ENCODE results near the gene FDX1. TPM values are rescaled to one million over a fixed set of nuclear protein-coding genes. Genes with fewer than 3 reads are reported as not detected.

Gene FDX1
- total and polyA plus RNA-seq, 2 of the 13 experiments (the other 11 are each of a cell fraction or from before 2014, with no cell fraction given), result 4.5 to 13.1 TPM

DNA sequence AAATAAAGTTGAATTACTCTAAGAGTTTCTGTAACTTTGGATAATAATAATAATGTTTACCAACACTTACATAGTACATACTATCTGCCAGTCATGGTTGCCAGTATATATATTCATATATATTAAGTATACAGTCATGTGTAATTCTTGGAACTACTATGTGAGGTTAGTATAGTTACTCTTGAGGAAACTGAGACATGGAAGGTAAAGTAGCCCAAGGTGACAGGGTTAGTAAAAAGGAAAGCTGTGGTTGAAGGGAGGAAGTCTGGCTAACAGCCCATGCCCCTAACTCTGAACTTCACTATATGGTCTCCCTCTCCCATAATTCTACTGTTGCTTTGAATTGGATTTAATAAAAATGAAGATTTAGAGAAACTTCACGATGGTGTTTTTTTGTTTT is 24.9 kb downstream of the FDX1 start (continued):
- TF ChIP-seq, protein P1, sequence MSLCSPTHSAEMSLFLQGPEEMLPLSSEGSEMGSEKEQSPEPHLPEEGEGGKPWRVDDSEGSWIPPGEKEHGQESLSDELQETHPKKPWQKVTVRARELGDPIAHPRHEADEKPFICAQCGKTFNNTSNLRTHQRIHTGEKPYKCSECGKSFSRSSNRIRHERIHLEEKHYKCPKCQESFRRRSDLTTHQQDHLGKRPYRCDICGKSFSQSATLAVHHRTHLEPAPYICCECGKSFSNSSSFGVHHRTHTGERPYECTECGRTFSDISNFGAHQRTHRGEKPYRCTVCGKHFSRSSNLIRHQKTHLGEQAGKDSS (CRISPR knock-in tag; IDR thresholded peaks at IDR 0.05; ENCODE audit: borderline replicate concordance, low read depth), result no peak
- TF ChIP-seq, protein P2, sequence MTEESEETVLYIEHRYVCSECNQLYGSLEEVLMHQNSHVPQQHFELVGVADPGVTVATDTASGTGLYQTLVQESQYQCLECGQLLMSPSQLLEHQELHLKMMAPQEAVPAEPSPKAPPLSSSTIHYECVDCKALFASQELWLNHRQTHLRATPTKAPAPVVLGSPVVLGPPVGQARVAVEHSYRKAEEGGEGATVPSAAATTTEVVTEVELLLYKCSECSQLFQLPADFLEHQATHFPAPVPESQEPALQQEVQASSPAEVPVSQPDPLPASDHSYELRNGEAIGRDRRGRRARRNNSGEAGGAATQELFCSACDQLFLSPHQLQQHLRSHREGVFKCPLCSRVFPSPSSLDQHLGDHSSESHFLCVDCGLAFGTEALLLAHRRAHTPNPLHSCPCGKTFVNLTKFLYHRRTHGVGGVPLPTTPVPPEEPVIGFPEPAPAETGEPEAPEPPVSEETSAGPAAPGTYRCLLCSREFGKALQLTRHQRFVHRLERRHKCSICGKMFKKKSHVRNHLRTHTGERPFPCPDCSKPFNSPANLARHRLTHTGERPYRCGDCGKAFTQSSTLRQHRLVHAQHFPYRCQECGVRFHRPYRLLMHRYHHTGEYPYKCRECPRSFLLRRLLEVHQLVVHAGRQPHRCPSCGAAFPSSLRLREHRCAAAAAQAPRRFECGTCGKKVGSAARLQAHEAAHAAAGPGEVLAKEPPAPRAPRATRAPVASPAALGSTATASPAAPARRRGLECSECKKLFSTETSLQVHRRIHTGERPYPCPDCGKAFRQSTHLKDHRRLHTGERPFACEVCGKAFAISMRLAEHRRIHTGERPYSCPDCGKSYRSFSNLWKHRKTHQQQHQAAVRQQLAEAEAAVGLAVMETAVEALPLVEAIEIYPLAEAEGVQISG (CRISPR knock-in tag; IDR thresholded peaks at IDR 0.05), result no peak
- TF ChIP-seq JUNB (CRISPR knock-in tag; IDR thresholded peaks at IDR 0.05; ENCODE audit: borderline replicate concordance) (no peak), ZMAT3 (CRISPR knock-in tag; conservative IDR thresholded peaks at IDR 0.05) (no peak), ZNF781 (CRISPR knock-in tag; IDR thresholded peaks at IDR 0.05; ENCODE audit: borderline replicate concordance, not compliant biosample characterization) (no peak), ZNF710 (CRISPR knock-in tag; IDR thresholded peaks at IDR 0.05; ENCODE audit: borderline replicate concordance) (no peak)

DNA sequence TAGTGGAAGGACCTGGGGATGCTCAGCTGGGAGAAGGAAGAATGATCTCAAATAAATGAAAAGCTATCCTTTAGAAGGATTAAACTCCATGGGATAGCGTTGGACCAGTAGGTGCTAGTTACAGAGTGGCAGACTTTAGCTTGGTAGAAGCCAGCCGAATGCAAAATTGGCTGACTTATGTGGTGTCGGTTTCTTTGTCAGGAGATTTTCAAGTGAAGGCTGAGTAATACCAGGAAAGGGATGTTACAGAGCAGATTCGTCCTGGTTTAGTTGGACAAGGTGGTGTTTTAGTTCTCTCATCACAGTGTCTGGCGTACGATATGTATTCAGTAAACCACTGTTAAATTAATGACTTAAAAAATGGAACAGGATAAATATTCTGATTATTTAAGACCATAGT is 26.0 kb downstream of the FDX1 start:
- no TSS peak for BruUV-seq (replicated peaks)
- Histone ChIP-seq H3K27me3 (ENCODE audit: control insufficient read depth in 1 of 2, insufficient read depth in 2 of 2, low read length in 2 of 2) (no peaks in the 10 kb centered on the region), H4K20me1 (ENCODE audit: insufficient read depth, low read length) (no peaks in the 10 kb centered on the region), H3K4me3 (replicated peaks in 1 of 3; ENCODE audit: insufficient read depth in 1 of 3, low read depth in 2 of 3, low read length in 3 of 3) (no peak overlapping the region), H3K27ac (ENCODE audit: extremely low read length, insufficient read depth, low read length) (no peak overlapping the region), H3K9ac (ENCODE audit: insufficient read depth, low read depth, low read length) (no peak overlapping the region), H3K4me1 (ENCODE audit: insufficient read depth, low read length) (no peaks in the 10 kb centered on the region), H3K36me3 (replicated peaks in 1 of 2; ENCODE audit: control insufficient read depth in 1 of 2, insufficient read depth in 2 of 2, low read length in 2 of 2) (peaks cover 0 to 10% of the 10 kb centered on the region in 2 experiments; a peak in 2 of 5 replicates), H3K79me2 (ENCODE audit: insufficient read depth, low read length) (no peaks in the 10 kb centered on the region), H3K9me3 (ENCODE audit: low read length) (no peaks in the 10 kb centered on the region), H3K4me2 (ENCODE audit: low read depth, low read length) (no peak overlapping the region), H2AFZ (ENCODE audit: low read length) (no peak overlapping the region)
- DNase-seq (ENCODE audit: low spot score) (no peak), ATAC-seq (no peak), FAIRE-seq (no peak)
- ChIA-PET CTCF (ENCODE audit: low intra/inter-chr PET ratio, low total read pairs) (no interaction called here), POLR2A (no interaction called here)
- intact Hi-C loops (cut with micrococcal nuclease; ENCODE audit: unreplicated experiment), result no loop called here
- in situ Hi-C loops (cut with HindIII; ENCODE audit: extremely low pct_ligation_motif_present, low pct_unique_long_range_greater_than_20kb), result no loop called here
- 95% methylated on average over 6 of the region's 6 CpGs for WGBS (ENCODE audit: low lambda C conversion rate)
- TF ChIP-seq NFE2 (CRISPR knock-in tag; IDR thresholded peaks at IDR 0.05) (no peak), ISL2 (CRISPR knock-in tag; IDR thresholded peaks at IDR 0.05) (no peak), PRDM15 (CRISPR knock-in tag; IDR thresholded peaks at IDR 0.05) (no peak), ZSCAN30 (CRISPR knock-in tag; IDR thresholded peaks at IDR 0.05) (no peak), RELA (CRISPR knock-in tag; IDR thresholded peaks at IDR 0.05) (no peak)
- TF ChIP-seq, protein P3, sequence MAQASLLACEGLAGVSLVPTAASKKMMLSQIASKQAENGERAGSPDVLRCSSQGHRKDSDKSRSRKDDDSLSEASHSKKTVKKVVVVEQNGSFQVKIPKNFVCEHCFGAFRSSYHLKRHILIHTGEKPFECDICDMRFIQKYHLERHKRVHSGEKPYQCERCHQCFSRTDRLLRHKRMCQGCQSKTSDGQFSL (CRISPR knock-in tag; IDR thresholded peaks at IDR 0.05), result no peak

Measured in HepG2 (cell line).